HG03520 (cell line): ENCODE measurements around the gene RAB17.
A peak's percentile ranks its signal among the peaks of the same experiment; 100 is the strongest.

Experiments
- ATAC-seq: cut with Tn5 transposase; IDR thresholded peaks from one replicate; pipeline ENCODE4 v1.9.1; 2021; ENCODE audit warnings: mild to moderate bottlenecking, moderate library complexity; ENCODE audit not compliant: unreplicated experiment

The RAB17 gene

GRCh38 chr2:237581326-237581725 is 9.2 kb downstream of the RAB17 start:
- no peak for ATAC-seq

GRCh38 chr2:237577956-237578870 is 12.3 kb downstream of the RAB17 start:
- no peak for ATAC-seq

GRCh38 chr2:237577458-237577857 is 13.1 kb downstream of the RAB17 start:
- ATAC-seq, result no peak

- no peak for ATAC-seq
Measured at GRCh38 chr2:237576974-237577373, 13.6 kb downstream of the RAB17 start.

- ATAC-seq, result no peak
Measured at GRCh38 chr2:237575869-237576862, 14.4 kb downstream of the RAB17 start.

GRCh38 chr2:237574894-237575868 is 15.4 kb downstream of the RAB17 start:
- ATAC-seq, result no peak

GRCh38 chr2:237574467-237574866 is 16.1 kb downstream of the RAB17 start:
- ATAC-seq, result no peak

- ATAC-seq, result no peak
Measured at GRCh38 chr2:237573721-237574415, 16.7 kb downstream of the RAB17 start.

- ATAC-seq, result no peak
Measured at GRCh38 chr2:237572742-237573101, 17.8 kb downstream of the RAB17 start.

GRCh38 chr2:237572021-237572741 is 18.4 kb downstream of the RAB17 start:
- ATAC-seq, result peak; percentile 88

- no peak for ATAC-seq
Measured at GRCh38 chr2:237571551-237571950, 19.0 kb downstream of the RAB17 start.

- ATAC-seq, result no peak
Measured at GRCh38 chr2:237570776-237571335, 19.7 kb downstream of the RAB17 start.

- no peak for ATAC-seq
Measured at GRCh38 chr2:237569896-237570295, 20.6 kb downstream of the RAB17 start.

GRCh38 chr2:237569041-237569440 is 21.5 kb downstream of the RAB17 start:
- no peak for ATAC-seq

GRCh38 chr2:237568121-237568660 is 22.3 kb downstream of the RAB17 start:
- no peak for ATAC-seq

- ATAC-seq, result no peak
Measured at GRCh38 chr2:237567276-237568029, 23.1 kb downstream of the RAB17 start.

GRCh38 chr2:237566401-237567235 is 23.9 kb downstream of the RAB17 start, which contains the start of gene PRLH:
PRLH (plus strand) TSS chr2:237566574; CDS start chr2:237566574, 0 bp downstream.
- no peak for ATAC-seq
